Measurements from ENCODE around the gene EXOSC3. TPM values are rescaled to one million over a fixed set of nuclear protein-coding genes. Genes with fewer than 3 reads are reported as not detected.
"Not testable (repeated sequence)": the region's sequence is repeated elsewhere in the genome, so short reads cannot be mapped to it uniquely, and the experiment has no call there.

EXOSC3 gene
- total RNA-seq, 1 donor from 2014 or later, result 77.8 TPM

DNA sequence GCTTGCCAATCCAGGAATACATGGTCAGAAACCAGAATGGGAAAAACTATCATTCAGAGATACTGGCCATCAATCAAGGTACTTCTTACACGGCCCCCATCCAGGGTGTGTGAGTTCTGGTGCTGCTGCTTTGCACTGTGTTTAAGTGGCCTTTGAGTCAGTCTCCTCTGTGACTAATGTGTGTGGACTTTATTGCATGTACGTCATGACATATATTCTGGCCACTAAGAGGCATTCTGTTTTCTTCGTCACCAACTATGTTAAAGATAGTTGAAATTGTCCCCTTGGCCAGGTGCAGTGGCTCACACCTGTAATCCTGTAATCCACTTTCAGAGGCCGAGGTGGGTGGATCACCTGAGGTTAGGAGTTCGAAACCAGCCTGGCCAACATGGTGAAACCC, 8.5 kb downstream of the EXOSC3 start:
- no peaks in the 10 kb centered on the region for H3K27me3 ChIP-seq
- TF ChIP-seq POLR2AphosphoS5 (IDR thresholded peaks at IDR 0.05; ENCODE audit: insufficient read depth in 1 of 2, low read depth in 1 of 2), result no peak
- TF ChIP-seq POLR2A (IDR thresholded peaks at IDR 0.05), result no peak
- TF ChIP-seq, protein P1, sequence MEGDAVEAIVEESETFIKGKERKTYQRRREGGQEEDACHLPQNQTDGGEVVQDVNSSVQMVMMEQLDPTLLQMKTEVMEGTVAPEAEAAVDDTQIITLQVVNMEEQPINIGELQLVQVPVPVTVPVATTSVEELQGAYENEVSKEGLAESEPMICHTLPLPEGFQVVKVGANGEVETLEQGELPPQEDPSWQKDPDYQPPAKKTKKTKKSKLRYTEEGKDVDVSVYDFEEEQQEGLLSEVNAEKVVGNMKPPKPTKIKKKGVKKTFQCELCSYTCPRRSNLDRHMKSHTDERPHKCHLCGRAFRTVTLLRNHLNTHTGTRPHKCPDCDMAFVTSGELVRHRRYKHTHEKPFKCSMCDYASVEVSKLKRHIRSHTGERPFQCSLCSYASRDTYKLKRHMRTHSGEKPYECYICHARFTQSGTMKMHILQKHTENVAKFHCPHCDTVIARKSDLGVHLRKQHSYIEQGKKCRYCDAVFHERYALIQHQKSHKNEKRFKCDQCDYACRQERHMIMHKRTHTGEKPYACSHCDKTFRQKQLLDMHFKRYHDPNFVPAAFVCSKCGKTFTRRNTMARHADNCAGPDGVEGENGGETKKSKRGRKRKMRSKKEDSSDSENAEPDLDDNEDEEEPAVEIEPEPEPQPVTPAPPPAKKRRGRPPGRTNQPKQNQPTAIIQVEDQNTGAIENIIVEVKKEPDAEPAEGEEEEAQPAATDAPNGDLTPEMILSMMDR (IDR thresholded peaks at IDR 0.05), result no peak
- no peak for DNase-seq (ENCODE audit: extremely low spot score in 2 of 2)
- no peak overlapping the region for H3K27ac ChIP-seq
- no peaks in the 10 kb centered on the region for H3K4me1 ChIP-seq
- no peaks in the 10 kb centered on the region for H3K9me3 ChIP-seq
- H3K36me3 ChIP-seq, result peaks cover 5 to 59% of the 10 kb centered on the region in 2 donors
- H3K4me3 ChIP-seq, result no peak overlapping the region
- intact Hi-C loops (cut with DNase I), result no loop called here

DNA sequence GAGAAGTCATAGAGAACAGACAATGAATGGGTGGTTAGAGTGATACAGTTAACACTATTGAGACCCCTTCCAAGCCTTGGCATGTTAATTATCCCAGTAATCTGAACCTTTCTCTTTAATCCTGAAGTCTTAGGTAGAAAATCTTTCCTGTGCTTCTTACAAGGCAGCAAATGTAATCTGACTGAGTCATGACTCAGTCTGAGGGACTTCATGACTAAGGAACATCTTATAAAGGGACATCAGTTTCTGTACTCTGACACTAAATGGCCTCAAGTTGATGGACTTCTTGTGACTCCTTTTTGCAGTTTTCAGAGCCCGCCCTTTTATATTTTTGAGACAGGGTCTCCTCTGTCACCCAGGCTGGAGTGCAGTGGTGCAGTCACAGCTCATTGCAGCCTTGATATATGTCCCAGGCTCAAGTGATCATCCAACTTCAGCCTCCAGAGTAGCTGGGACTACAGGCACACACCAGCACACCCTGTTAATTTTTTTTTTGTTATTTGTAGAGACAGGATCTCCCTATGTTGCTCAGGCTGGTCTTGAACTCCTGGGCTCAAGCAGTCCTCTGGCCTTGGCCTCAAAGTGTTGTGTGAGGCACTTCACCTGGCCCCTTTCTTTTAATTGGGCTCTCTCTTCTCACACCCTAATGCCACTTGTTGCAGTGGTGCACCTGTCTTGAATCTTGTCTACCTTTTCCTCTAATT, 9.5 kb downstream of the EXOSC3 start:
- DNase-seq (ENCODE audit: extremely low spot score in 2 of 2), result no peak
- Histone ChIP-seq H3K27ac (no peak overlapping the region), H3K36me3 (peaks cover 5 to 49% of the 10 kb centered on the region in 2 donors), H3K4me1 (no peaks in the 10 kb centered on the region), H3K9me3 (no peaks in the 10 kb centered on the region), H3K4me3 (no peak overlapping the region), H3K27me3 (no peaks in the 10 kb centered on the region)
- intact Hi-C loops (cut with DNase I), result no loop called here
- TF ChIP-seq POLR2A (IDR thresholded peaks at IDR 0.05) (no peak), POLR2AphosphoS5 (IDR thresholded peaks at IDR 0.05; ENCODE audit: insufficient read depth in 1 of 2, low read depth in 1 of 2) (no peak)
- TF ChIP-seq, protein P1 (IDR thresholded peaks at IDR 0.05), result no peak

DNA sequence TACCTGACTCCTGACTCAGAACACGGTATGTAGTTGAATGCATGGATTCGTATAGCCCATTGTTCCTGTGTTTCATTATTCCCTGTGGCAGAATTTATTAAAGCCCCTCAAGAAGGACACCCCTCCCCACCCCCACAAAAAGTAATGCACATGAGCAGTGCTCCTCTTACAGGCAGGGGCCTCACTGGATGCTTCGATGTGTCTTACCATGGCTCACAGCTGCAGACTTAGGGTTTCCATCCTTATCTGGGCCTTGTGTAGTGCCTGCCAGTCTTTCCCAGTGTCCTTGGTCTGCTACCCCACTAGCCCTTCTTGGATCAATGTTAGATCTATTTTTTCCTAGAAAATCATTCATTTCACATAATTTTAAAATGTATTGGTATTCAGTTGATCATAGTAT, 14.9 kb downstream of the EXOSC3 start:
- peaks cover 0 to 28% of the 10 kb centered on the region in 2 donors for H3K36me3 ChIP-seq

DNA sequence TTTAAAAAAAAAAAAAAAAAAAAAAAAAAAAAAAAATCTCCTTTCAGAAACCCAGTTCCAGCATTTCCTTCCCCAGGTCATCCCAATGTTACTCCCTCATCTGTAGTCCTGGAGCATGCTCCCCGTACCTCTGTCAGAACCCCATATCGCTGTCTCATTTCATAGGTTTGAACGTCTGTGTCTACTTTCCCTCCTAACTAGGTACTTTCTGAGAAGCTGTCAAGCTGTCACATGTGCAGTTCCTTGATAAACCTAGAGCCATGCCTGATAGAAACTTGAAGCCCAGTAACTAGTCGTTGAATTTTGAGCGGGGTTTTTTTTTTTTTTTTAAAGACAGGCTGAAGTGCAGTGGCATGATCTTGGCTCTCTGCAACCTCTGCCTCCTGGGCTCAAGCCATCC, 15.6 kb downstream of the EXOSC3 start:
- no peaks in the 10 kb centered on the region for H3K9me3 ChIP-seq
- intact Hi-C loops (cut with DNase I), result no loop called here
- no peak overlapping the region for H3K4me3 ChIP-seq
- no peak overlapping the region for H3K27ac ChIP-seq
- DNase-seq (ENCODE audit: extremely low spot score in 2 of 2), result no peak
- TF ChIP-seq POLR2A (IDR thresholded peaks at IDR 0.05), result no peak
- no peak for TF ChIP-seq POLR2AphosphoS5 (IDR thresholded peaks at IDR 0.05; ENCODE audit: insufficient read depth in 1 of 2, low read depth in 1 of 2)
- TF ChIP-seq, protein P1 (IDR thresholded peaks at IDR 0.05), result no peak
- H3K27me3 ChIP-seq, result no peaks in the 10 kb centered on the region
- H3K36me3 ChIP-seq, result peaks cover 0 to 28% of the 10 kb centered on the region in 2 donors
- H3K4me1 ChIP-seq, result no peaks in the 10 kb centered on the region

More for the DNA sequence above, 14.9 kb downstream of the EXOSC3 start:
- DNase-seq (ENCODE audit: extremely low spot score in 2 of 2), result no peak
- TF ChIP-seq, protein P1 (IDR thresholded peaks at IDR 0.05), result no peak
- TF ChIP-seq POLR2AphosphoS5 (IDR thresholded peaks at IDR 0.05; ENCODE audit: insufficient read depth in 1 of 2, low read depth in 1 of 2) (no peak), POLR2A (IDR thresholded peaks at IDR 0.05) (no peak)
- Histone ChIP-seq H3K27ac (no peak overlapping the region), H3K4me1 (no peaks in the 10 kb centered on the region), H3K9me3 (no peaks in the 10 kb centered on the region), H3K4me3 (no peak overlapping the region), H3K27me3 (no peaks in the 10 kb centered on the region)
- intact Hi-C loops (cut with DNase I), result no loop called here

DNA sequence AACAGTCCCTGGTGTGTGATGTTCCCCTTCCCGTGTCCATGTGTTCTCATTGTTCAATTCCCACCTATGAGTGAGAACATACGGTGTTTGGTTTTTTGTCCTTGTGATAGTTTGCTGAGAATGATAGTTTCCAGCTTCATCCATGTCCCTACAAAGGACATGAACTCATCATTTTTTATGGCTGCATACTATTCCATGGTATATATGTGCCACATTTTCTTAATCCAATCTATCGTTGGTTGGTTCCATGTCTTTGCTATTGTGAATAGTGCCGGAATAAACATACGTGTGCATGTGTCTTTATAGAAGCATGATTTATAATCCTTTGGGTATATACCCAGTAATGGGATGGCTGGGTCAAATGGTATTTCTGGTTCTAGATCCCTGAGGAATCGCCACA, 19.6 kb downstream of the EXOSC3 start:
- H3K27ac ChIP-seq; intact Hi-C loops (cut with DNase I); H3K27me3 ChIP-seq; H3K4me3 ChIP-seq; DNase-seq (ENCODE audit: extremely low spot score in 2 of 2); H3K9me3 ChIP-seq; H3K4me1 ChIP-seq: not testable (repeated sequence)
- peaks cover 0 to 12% of the 10 kb centered on the region in 2 donors for H3K36me3 ChIP-seq
